ENCODE measurements around the gene CSK. TPM values are rescaled to one million over a fixed set of nuclear protein-coding genes. Genes with fewer than 3 reads are reported as not detected.

The CSK gene
- polyA plus RNA-seq, 6 donors from 2014 or later: 176 to 273 (median 216) TPM

DNA sequence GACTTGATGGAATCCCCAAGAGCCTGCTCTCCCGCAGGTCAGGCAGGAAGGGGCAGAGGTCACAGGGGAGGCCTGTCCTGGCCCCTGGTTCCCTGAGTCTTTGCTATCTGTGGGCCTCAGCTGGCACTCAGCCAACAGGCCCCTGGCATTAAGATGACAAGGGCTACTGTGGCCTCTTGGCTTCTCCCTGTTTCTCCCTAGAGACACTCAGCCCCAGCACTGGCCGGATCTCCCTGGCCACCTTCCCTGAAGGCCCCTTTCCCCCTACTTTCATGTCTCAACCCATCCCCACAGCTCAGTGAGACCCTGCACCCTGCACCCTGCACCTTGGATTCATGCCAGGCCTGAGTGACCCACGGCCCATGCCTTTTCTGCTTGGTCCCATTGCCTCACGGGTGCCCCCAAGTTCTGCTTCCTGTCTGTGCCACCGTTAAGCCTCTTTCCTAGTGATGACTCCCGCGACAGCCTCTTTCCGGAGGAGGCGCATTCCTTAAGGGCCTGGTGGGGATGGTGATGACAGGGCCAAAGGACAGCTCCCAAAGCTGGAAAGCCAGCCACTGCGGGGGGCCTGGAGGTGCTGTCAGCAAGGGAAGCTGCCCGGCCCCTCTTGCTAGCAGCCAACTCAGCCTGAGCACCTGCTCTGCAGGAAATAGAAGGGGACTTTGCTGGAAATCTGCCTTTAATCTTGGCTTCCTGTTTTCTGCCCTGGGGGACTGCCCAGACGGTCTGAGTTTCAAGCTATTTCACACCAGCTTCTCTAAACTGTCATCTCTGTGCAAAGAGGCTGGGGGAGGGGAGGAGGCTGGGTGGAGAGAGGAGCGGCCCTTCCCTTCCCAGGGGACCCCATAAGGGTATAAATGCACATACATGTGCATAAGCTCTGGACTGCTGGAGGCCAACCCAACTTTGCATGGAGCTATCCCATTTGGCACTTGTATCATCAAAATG, 4.8 kb upstream of the CSK start:
- H3K4me3 Mint-ChIP-seq: peak overlapping the region; percentile 84 to 98 (median 90)
- peak; percentile 91 for DNase-seq
- peaks cover 80 to 96% (median 87%) of the 10 kb centered on the region in 3 donors for H3K4me1 Mint-ChIP-seq
- no peaks in the 10 kb centered on the region for H3K9me3 Mint-ChIP-seq
- H3K27ac Mint-ChIP-seq: peak overlapping the region; percentile 99 to 100 (median 99)
- no peaks in the 10 kb centered on the region for H3K27me3 Mint-ChIP-seq
- peak; percentile 72 to 73 for ATAC-seq (ENCODE audit: low read depth in 2 of 2)
- H3K36me3 Mint-ChIP-seq: no peaks in the 10 kb centered on the region

DNA sequence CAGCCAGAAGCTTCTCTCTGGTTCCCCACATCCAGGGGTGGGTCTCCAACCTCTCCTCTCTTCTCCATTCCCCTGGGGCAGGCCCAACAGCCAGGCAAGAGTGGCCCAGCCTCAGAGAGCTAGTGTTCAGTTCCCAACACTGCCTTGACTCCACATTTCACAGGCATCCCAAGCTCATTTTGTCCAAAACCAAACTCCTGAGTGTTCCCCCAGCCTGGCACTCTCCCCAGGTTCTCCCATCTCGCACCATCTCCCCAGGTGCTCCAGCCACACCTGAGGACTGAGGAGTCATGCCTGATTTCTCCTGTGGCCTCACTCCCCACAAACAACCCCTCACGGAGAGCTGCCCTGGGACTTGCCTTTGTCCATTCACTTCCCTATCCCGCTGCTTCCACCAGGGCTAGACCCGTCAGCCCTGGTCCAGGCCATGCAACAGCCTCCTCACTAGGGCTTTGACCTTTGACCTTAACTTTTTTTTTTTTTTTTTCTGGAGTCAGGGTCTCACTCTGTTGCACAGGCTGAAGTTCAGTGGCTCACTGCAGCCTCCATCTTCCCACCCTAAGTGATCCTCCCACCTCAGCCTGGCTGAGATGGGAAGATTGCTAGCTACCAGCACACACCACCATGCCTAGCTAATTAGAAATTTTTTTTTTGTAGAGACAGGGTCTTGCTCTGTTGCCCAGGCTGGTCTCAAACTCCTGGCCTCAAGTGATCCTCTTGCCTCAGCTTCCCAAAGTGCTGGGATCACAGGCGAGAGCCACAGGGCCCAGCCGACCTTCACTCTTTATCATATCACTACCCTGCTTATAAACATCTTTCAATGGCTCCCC, 3.9 kb upstream of the CSK start:
- H3K4me3 Mint-ChIP-seq: peak overlapping the region; percentile 84 to 98 (median 90)
- no peaks in the 10 kb centered on the region for H3K9me3 Mint-ChIP-seq
- H3K27ac Mint-ChIP-seq: peak overlapping the region; percentile 99 to 100 (median 99)
- no peaks in the 10 kb centered on the region for H3K27me3 Mint-ChIP-seq
- DNase-seq: no peak
- peaks cover 0 to 6% of the 10 kb centered on the region in 2 donors for H3K36me3 Mint-ChIP-seq
- peaks cover 78 to 87% (median 78%) of the 10 kb centered on the region in 3 donors for H3K4me1 Mint-ChIP-seq
- peak; percentile 11 to 13 for ATAC-seq (ENCODE audit: low read depth in 2 of 2)

DNA sequence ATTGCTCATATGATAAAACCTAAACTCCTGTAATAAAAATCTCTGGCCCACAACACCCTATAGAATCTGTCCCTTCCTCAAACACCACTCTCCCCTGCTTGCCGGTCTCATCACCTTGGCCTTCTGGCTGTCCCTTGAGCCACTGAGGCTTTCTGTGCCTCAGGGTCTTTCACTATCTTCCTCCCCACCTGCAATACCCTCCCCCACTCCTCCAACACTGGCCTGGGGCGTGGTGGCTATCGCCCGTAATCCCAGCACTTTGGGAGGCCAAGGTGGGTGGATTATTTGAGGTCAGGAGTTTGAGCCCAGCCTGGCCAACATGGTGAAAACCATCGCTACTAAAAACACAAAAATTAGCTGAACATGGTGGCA, 3.3 kb upstream of the CSK start:
- peak overlapping the region in 7 of 8 donors; percentile 45 to 98 (median 89) for H3K4me3 Mint-ChIP-seq
- no peaks in the 10 kb centered on the region for H3K27me3 Mint-ChIP-seq
- H3K4me1 Mint-ChIP-seq: peaks cover 75 to 86% (median 76%) of the 10 kb centered on the region in 3 donors
- no peaks in the 10 kb centered on the region for H3K9me3 Mint-ChIP-seq
- DNase-seq (no peak), ATAC-seq (ENCODE audit: low read depth in 2 of 2) (no peak)
- peaks cover 0 to 12% of the 10 kb centered on the region in 2 donors for H3K36me3 Mint-ChIP-seq
- peak overlapping the region; percentile 99 to 100 (median 99) for H3K27ac Mint-ChIP-seq

DNA sequence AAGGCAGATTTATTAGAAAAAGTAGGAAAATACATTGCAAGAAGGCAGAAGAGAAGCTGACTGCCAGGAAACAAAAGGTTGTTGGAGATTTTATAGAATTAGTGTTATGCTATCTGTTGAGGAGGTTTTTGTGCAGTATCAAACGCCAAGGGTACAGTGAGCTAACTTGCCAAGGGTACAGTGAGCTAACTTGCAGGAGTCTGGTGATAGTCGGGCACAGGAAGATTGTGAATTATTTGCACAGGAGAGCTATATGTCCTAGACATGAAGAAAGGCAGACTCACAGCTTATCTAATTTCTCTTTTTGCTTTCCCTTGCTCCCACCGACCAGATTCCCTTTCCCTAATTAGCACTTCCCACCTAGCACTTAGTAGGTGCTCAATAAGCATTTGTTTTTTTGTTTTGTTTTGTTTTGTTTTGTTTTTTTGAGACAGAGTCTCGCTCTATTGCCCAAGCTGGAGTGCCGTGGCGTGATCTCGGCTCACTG, 2.7 kb upstream of the CSK start:
- Mint-ChIP-seq H3K4me1 (peaks cover 75 to 84% (median 77%) of the 10 kb centered on the region in 3 donors), H3K9me3 (no peaks in the 10 kb centered on the region), H3K27me3 (no peaks in the 10 kb centered on the region), H3K27ac (peak overlapping the region; percentile 98 to 100 (median 99)), H3K4me3 (peak overlapping the region; percentile 67 to 99 (median 94)), H3K36me3 (peaks cover 0 to 14% of the 10 kb centered on the region in 2 donors)
- no peak for DNase-seq
- ATAC-seq (ENCODE audit: low read depth in 2 of 2): no peak

DNA sequence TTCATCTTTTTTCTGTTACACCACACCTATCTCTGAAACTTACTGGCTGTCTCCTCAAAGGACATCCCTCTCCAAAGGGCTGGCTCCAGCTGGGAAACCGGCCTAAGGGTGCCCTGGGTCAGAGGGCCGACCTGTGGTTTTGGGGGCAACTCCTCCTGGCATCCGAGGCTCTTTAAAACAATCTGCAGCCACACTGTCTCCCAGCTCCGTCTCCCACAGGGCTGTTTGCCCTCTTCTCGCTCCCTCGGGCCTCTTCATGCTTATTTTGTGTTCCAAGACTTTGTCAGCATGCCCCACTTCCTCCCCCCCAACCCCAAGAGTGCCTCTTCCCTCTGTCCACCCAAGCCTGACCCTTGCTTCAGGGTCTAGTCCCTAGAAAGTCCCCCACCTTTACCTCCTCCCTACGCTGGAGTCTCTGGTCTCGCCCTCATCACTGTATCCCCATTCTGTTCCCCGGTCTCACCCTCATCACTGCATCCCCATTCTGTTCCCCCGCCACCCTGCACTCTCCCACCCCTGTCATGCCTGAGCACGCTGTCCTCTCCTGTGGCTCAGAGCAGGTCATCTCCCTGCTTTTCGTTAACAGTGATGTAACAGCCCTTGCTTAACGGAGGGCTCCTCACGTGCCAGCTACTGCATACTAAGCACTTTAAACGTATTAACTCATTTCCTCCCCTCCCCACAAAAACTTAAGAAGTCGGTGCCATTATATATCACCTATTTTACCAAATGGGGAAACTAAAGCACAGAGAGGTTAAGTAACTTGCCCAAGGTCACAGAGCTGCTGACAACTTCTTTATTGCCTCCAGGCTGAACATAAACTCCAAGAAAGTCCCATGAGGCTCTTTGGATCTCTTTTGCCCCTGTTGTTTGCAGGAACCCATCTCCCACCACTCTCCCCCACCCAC, 1.1 kb upstream of the CSK start:
- peaks cover 78 to 83% (median 79%) of the 10 kb centered on the region in 3 donors for H3K4me1 Mint-ChIP-seq
- peak overlapping the region; percentile 92 to 100 (median 99) for H3K27ac Mint-ChIP-seq
- peak overlapping the region; percentile 84 to 99 (median 96) for H3K4me3 Mint-ChIP-seq
- DNase-seq (peak; percentile 50), ATAC-seq (ENCODE audit: low read depth in 2 of 2) (no peak)
- no peaks in the 10 kb centered on the region for H3K9me3 Mint-ChIP-seq
- H3K27me3 Mint-ChIP-seq: no peaks in the 10 kb centered on the region
- H3K36me3 Mint-ChIP-seq: peaks cover 0 to 14% of the 10 kb centered on the region in 2 donors

DNA sequence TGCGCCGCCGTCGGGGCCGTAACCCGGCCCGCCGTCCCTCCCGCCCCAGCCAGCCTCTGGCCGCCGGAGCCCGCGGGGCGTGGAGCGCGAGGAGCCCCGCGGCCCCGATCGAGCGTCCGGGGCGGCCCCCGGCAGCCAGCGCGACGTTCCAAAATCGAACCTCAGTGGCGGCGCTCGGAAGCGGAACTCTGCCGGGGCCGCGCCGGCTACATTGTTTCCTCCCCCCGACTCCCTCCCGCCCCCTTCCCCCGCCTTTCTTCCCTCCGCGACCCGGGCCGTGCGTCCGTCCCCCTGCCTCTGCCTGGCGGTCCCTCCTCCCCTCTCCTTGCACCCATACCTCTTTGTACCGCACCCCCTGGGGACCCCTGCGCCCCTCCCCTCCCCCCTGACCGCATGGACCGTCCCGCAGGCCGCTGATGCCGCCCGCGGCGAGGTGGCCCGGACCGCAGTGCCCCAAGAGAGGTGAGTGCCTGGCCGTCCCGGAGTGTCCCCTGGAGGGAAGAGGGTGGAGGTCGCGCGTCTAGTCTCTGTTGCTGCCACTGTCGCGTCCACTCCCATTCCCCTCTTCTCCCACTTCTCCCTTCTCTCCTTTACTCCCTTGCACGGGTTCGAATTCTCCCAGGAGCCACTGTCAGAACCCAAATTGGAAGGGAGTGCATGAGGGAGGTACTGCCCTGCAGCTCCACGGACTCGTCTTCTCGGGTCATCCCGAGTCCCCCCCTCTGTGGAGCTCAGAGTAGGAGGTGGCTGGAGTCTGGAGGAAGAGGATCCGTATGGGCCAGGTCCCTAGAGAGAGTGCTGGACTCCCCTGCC, 585 bp downstream of the CSK start:
- no peaks in the 10 kb centered on the region for H3K27me3 Mint-ChIP-seq
- peak overlapping the region; percentile 88 to 99 (median 96) for H3K4me3 Mint-ChIP-seq
- peaks cover 0 to 14% of the 10 kb centered on the region in 2 donors for H3K36me3 Mint-ChIP-seq
- peak; percentile 40 to 49 for ATAC-seq (ENCODE audit: low read depth in 2 of 2)
- H3K9me3 Mint-ChIP-seq: no peaks in the 10 kb centered on the region
- peak overlapping the region; percentile 86 to 97 (median 94) for H3K27ac Mint-ChIP-seq
- H3K4me1 Mint-ChIP-seq: peaks cover 75 to 83% (median 82%) of the 10 kb centered on the region in 3 donors
- peak; percentile 78 for DNase-seq

DNA sequence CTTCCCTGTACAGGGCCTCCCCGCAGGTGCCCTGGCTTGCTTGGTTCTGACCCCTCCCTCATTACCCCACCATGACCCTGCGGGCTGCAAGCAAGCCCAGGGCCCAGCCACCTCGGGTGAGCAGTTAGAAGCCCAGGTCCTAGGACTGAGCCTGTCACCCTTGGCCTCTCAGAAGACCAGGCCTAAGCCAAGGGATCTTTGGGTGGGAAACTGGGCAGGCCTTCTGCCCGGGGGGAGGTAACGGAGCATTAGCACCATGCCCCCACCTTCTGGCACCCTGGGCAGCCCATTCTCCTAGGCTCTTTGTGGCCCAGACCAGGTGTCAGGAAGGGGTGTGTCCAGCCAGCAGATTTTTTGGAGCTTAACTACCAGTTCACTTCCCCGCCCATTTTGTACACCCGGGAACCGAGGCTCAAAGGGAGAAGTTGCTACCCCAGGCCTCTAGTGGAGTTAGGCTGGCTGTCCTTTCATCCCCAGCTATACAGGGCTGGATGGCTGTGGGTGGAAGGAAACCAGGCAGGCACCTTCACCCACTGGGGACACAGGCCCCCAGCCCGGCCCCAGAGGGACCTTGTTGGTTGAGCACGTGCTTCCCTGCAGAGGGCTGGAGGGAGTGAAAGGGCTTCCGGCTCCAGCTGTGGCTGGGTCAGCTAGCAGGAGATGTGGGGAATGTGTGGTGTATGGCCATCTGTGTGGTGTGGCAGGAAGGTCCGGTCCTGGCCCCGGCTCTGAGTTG, 1.4 kb downstream of the CSK start:
- no peak for ATAC-seq (ENCODE audit: low read depth in 2 of 2)
- Mint-ChIP-seq H3K36me3 (peaks cover 0 to 14% of the 10 kb centered on the region in 2 donors), H3K27me3 (no peaks in the 10 kb centered on the region), H3K4me1 (peaks cover 73 to 83% (median 82%) of the 10 kb centered on the region in 3 donors), H3K27ac (peak overlapping the region; percentile 70 to 97 (median 92)), H3K9me3 (no peaks in the 10 kb centered on the region), H3K4me3 (peak overlapping the region; percentile 88 to 99 (median 96))
- DNase-seq: peak; percentile 60

DNA sequence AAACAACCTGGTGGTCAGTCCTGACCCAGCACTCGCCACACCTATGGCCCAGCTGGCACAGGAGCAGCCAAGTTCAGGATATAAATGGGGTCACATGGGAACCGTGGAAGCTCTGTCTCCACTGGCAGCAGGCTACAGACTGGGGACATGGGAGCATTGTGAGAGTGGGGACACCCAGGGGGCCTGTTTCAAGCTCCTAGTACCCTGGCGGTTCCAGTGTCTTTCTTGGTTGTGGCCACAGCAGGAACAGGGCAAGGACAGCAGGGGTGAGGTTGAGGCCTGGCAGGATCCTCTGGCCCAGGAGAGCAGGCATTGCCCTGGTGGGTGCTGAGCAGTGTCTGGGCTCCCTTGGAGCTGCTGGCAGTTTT, 1.9 kb downstream of the CSK start:
- ATAC-seq (ENCODE audit: low read depth in 2 of 2): no peak
- Mint-ChIP-seq H3K27me3 (no peaks in the 10 kb centered on the region), H3K36me3 (peaks cover 0 to 14% of the 10 kb centered on the region in 2 donors), H3K9me3 (no peaks in the 10 kb centered on the region), H3K27ac (peak overlapping the region in 5 of 6 donors; percentile 67 to 97 (median 91)), H3K4me3 (peak overlapping the region; percentile 88 to 99 (median 96)), H3K4me1 (peaks cover 72 to 83% (median 82%) of the 10 kb centered on the region in 3 donors)
- DNase-seq: no peak

DNA sequence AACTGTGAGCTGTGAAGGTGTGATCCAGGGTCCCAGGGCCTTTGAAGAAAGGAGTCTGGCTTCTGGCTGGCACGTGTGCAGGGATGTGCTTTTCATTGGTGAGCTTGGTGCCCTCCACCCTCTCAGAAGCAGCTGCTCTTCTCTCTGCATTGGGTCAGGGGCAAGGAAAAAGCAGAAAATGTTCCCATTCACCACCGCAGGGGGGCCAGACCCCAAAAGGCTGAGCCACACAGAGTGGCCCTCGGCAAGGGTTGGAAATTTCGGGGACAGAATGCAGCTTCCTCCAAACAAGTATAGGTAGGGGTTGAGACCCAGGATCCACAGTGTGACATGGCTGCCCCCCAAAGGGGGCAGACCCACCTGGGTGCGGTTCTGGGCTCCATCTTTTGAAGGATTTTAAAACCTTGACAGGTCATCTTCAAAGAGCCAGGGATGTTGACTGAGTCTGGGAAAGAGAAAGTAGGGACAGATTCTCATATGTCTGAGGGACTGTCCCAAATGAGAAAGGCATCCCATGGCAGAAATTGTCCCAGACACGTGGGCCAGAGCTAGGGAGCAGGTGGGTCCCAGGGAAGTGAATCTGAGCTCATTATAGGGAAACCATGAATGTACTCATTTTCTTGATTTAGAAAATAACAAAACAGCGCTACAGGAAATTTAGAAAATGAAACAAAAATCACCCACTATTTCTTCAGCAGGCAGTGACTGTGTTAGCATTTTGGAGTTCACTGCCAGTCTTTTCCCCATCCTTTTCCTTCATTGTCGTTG, 2.7 kb downstream of the CSK start:
- Mint-ChIP-seq H3K36me3 (peaks cover 0 to 14% of the 10 kb centered on the region in 2 donors), H3K4me1 (peaks cover 71 to 83% (median 81%) of the 10 kb centered on the region in 3 donors), H3K4me3 (peak overlapping the region; percentile 88 to 99 (median 96)), H3K27me3 (no peaks in the 10 kb centered on the region), H3K9me3 (no peaks in the 10 kb centered on the region), H3K27ac (peak overlapping the region; percentile 87 to 100 (median 96))
- no peak for DNase-seq
- no peak for ATAC-seq (ENCODE audit: low read depth in 2 of 2)

DNA sequence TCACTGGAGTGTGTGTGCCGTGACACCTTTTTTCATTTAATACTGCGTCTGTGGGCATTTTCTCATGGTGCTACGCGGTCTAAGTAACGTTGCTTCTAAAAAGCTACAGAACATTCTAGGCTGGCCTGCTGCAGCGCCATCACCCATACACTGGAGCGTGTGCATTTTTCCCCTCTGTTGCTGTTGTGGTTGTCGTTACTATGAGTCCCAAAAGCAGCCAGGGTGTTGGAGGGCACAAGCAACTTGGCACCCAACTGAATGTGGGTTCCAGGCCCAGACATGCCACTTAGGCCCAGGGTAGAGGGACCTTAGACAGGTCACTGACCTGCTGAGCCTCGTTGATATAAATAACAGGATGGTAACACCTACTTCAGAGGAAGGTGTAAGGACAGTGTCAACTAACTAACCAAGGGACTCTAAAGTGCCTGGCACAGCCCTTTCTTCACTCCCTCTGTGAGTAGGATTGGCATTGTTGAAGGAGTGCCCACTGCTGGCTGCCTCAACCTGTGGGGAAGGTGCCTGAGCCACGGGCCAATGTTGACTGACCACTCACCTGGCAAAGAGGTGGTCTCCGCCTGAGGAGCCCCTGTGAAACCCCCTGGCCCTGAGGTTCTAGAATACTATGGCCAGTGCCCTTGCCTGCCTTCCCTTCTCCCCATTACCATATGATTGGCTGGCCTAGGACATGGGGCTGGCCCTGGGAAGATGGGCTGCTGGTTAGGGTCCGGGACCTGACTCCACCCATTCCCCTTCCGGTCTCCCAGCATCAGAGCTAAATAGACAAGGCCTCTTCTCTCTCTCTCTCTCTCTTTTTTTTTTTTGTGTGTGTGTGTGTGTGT, 3.5 kb downstream of the CSK start:
- Mint-ChIP-seq H3K4me1 (peaks cover 71 to 83% (median 81%) of the 10 kb centered on the region in 3 donors), H3K27me3 (no peaks in the 10 kb centered on the region), H3K27ac (peak overlapping the region; percentile 88 to 100 (median 96)), H3K9me3 (no peaks in the 10 kb centered on the region), H3K4me3 (peak overlapping the region; percentile 88 to 99 (median 96)), H3K36me3 (peaks cover 0 to 14% of the 10 kb centered on the region in 2 donors)
- ATAC-seq (ENCODE audit: low read depth in 2 of 2) (no peak), DNase-seq (no peak)

Data from naive B cell (primary cell).